ENCODE measurements around the gene SFXN3.
"Not testable (repeated sequence)": the region's sequence is repeated elsewhere in the genome, so short reads cannot be mapped to it uniquely, and the experiment has no call there.

Gene SFXN3

GRCh38 chr10:101030496-101031127, 422 bp upstream of the SFXN3 start:
- no peak for DNase-seq (ENCODE audit: extremely low read depth, low read depth)
- TF ChIP-seq CTCF (IDR thresholded peaks at IDR 0.05; ENCODE audit: low read depth, low read length, missing control alignments) = no peak
- H3K4me3 ChIP-seq (replicated peaks; ENCODE audit: low read depth, low read length) = peak overlapping the region; percentile 48

DNA sequence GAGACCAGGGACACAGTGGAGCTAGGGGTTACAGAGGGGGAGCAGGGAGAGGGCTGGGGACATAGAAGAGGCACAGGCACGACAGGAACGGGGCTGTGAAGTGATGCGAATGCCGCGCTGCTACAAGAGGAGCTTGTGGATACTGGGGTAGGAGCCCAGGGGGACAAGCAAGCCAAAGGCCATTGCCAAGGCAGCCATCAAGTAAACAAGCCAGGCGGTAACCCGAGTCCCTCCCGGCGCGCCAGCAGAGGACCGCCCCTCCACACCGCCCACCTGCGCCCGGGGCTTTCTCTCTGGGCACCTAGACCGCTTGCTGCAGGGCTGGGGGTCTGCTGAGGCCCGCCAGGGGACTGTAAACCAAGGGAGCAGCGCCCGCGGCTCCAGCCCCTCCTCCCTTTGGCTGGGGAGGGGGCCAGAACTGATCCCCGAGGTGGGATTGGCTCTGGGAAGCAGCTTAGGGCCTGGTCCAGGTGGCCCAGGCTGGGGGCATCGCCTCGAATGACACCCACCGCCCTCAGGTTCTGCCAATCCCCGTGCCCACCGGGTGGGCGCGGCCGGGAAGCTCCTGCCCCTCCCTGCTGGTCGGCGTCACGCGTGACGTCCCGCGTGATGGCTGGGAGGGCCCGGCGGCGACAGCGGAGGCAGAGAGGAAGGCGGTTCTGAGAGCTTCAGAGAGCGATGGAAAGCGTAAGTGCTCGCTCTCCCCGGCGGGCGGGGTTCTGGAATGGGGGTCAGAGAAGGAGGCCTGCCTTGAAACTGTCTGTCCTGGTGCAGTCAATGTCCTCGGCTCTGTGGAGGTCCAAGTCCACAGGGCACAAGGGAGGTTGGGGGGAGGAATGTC, 982 bp downstream of the SFXN3 start:
- no peak for DNase-seq (ENCODE audit: extremely low read depth, low read depth)
- TF ChIP-seq CTCF (IDR thresholded peaks at IDR 0.05; ENCODE audit: low read depth, low read length, missing control alignments) = no peak
- peak overlapping the region; percentile 48 for H3K4me3 ChIP-seq (replicated peaks; ENCODE audit: low read depth, low read length)

- DNase-seq (ENCODE audit: extremely low read depth, low read depth) = peak; percentile 85
- H3K4me3 ChIP-seq (replicated peaks; ENCODE audit: low read depth, low read length) = peak overlapping the region; percentile 48
- TF ChIP-seq CTCF (IDR thresholded peaks at IDR 0.05; ENCODE audit: low read depth, low read length, missing control alignments) = no peak
These were observed 1.7 kb downstream of the SFXN3 start for GRCh38 chr10:101032637-101033224.

DNA sequence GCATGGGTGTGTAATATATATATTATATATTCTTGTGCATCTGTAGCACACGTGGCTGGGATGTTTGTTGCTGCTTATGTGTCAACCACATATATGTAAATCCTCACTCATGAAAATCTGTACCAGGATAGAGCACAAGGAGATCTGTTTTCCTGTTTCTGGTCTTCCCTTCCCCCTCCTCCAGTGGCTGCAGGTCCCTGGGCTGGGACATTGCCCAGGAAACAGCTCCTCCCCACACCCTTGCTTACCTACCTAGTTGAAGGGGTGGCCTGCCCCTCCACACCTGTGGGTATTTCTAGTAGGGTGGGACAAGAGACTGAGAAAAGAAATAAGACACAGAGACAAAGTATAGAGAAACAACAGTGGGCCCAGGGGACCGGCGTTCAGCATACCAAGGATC, 2.2 kb downstream of the SFXN3 start:
- no peak for DNase-seq (ENCODE audit: extremely low read depth, low read depth)
- TF ChIP-seq CTCF (IDR thresholded peaks at IDR 0.05; ENCODE audit: low read depth, low read length, missing control alignments) = no peak
- peak overlapping the region; percentile 48 for H3K4me3 ChIP-seq (replicated peaks; ENCODE audit: low read depth, low read length)

DNA sequence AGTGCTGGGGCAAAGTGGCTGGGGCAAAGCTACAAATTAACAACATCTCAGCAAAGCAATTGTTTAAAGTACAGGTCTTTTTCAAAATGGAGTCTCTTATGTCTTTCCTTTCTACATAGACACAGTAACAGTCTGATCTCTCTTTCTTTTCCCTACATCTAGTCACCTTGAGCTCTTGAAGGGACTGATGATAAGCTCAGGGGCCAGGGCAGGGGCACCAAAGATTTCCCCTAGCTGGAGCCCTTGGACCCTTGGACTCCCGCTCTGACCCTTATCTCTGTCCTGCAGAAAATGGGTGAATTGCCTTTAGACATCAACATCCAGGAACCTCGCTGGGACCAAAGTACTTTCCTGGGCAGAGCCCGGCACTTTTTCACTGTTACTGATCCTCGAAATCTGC, 3.4 kb downstream of the SFXN3 start:
- DNase-seq (ENCODE audit: extremely low read depth, low read depth); H3K4me3 ChIP-seq (replicated peaks; ENCODE audit: low read depth, low read length): not testable (repeated sequence)

GRCh38 chr10:101035314-101035713, 4.3 kb downstream of the SFXN3 start:
- H3K4me3 ChIP-seq (replicated peaks; ENCODE audit: low read depth, low read length) = no peak overlapping the region
- DNase-seq (ENCODE audit: extremely low read depth, low read depth) = no peak
- TF ChIP-seq CTCF (IDR thresholded peaks at IDR 0.05; ENCODE audit: low read depth, low read length, missing control alignments) = no peak
